Kidney (tissue), 14 donors: ENCODE measurements around the gene TRAK1. TPM values are rescaled to one million over a fixed set of nuclear protein-coding genes. Genes with fewer than 3 reads are reported as not detected.
A peak's percentile ranks its signal among the peaks of the same experiment; 100 is the strongest.

ENCODE experiments used
- DNase-seq, 5 donors: peaks; one replicate each; pipeline ENCODE4 v3.0.0-alpha.2; 2013 to 2020
- FAIRE-seq: peaks from 2 replicates; lab custom pipeline; 2012; peaks lifted over from hg19 to GRCh38; lab: Jason Lieb, UNC
- H3K27ac ChIP-seq, 2 donors: one replicate each; pipeline ENCODE4 v1.7.0; 2013; ENCODE audit warnings: low read depth in 2 of 2, low read length in 2 of 2, inconsistent platforms in 1 of 2
- H3K27me3 ChIP-seq: one replicate; pipeline ENCODE4 v1.7.1; 2013; ENCODE audit warnings: low read length, inconsistent platforms; ENCODE audit not compliant: control insufficient read depth, insufficient read depth
- H3K36me3 ChIP-seq, 3 donors: one replicate each; pipeline versions ENCODE4 v1.7.0 to v1.7.1; 2013; ENCODE audit warnings: low read length in 3 of 3, control low read depth in 1 of 3, inconsistent platforms in 1 of 3; ENCODE audit not compliant: insufficient read depth in 3 of 3, control insufficient read depth in 2 of 3
- H3K4me1 ChIP-seq, 3 donors: one replicate each; pipeline versions ENCODE4 v1.7.0 to v1.7.1; 2013; ENCODE audit warnings: low read length in 3 of 3, inconsistent platforms in 1 of 3, low read depth in 1 of 3; ENCODE audit not compliant: control insufficient read depth in 2 of 3, insufficient read depth in 2 of 3
- H3K4me3 ChIP-seq, 3 donors: one replicate each; pipeline versions ENCODE4 v1.7.0 to v1.8.1; 2013; ENCODE audit warnings: low read length in 3 of 3, control low read depth in 1 of 3, inconsistent platforms in 1 of 3
- H3K9ac ChIP-seq, 3 donors: one replicate each; pipeline versions ENCODE4 v1.7.0 to v1.7.1; 2013; ENCODE audit warnings: low read length in 3 of 3, control low read depth in 1 of 3, inconsistent platforms in 1 of 3
- H3K9me3 ChIP-seq, 3 donors: one replicate each; pipeline versions ENCODE4 v1.7.0 to v1.7.1; 2013; ENCODE audit warnings: low read length in 3 of 3, control low read depth in 1 of 3, inconsistent platforms in 1 of 3; ENCODE audit not compliant: control insufficient read depth in 2 of 3, insufficient read depth in 1 of 3
- intact Hi-C: fragments of 100-400 bp; cut with DNase I; formaldehyde crosslinking; loops from one replicate; pipeline ENCODE4 v1.11.1; 2022
- polyA plus RNA-seq: library from polyadenylated mRNA; stranded (reverse); fragments of 350-450 nt; fragmentation: Illumina TruSeq; extraction: RNeasy Lipid Tissue Mini Kit (QIAGEN cat#74804); gene quantifications from one replicate; pipeline ENCODE4 v1.2.3, GENCODE V29; 2014; ENCODE audit warnings: low read depth, low replicate concordance; ENCODE audit not compliant: insufficient read depth
- total RNA-seq: library from RNA; stranded (reverse); fragmentation: NEBNext Ultra II Directional; extraction: Animal tissue kit (Norgen Biotek cat#: 25700); gene quantifications from one replicate; pipeline ENCODE4 v1.2.1, GENCODE V29; 2021
- TF ChIP-seq, protein P1 (sequence below): IDR thresholded peaks from 3 replicates; pipeline ENCODE4 v1.5.1; 2012; ENCODE audit warnings: mild to moderate bottlenecking, moderate library complexity, borderline replicate concordance; ENCODE audit not compliant: insufficient read depth; ENCODE audit errors: extremely low read depth
- donor health status: control.
- donor health status: control.
- donor health status: control.
- donor health status: control.
- donor health status: control.
- donor health status: DM: yes; HTN: yes; CAD: no.
- donor health status: Normal renal cell carcinoma (clear cell type).

TRAK1 gene
- total and polyA plus RNA-seq, 2 donors from 2014 or later: 16.2 to 41.0 TPM

GRCh38 chr3:42055291-42055690 is 35.9 kb upstream of the TRAK1 start:
- peaks cover 7 to 42% (median 35%) of the 10 kb centered on the region in 3 donors for H3K4me1 ChIP-seq
- H3K4me3 ChIP-seq: no peak overlapping the region
- no peak overlapping the region for H3K27ac ChIP-seq
- TF ChIP-seq, protein P1, sequence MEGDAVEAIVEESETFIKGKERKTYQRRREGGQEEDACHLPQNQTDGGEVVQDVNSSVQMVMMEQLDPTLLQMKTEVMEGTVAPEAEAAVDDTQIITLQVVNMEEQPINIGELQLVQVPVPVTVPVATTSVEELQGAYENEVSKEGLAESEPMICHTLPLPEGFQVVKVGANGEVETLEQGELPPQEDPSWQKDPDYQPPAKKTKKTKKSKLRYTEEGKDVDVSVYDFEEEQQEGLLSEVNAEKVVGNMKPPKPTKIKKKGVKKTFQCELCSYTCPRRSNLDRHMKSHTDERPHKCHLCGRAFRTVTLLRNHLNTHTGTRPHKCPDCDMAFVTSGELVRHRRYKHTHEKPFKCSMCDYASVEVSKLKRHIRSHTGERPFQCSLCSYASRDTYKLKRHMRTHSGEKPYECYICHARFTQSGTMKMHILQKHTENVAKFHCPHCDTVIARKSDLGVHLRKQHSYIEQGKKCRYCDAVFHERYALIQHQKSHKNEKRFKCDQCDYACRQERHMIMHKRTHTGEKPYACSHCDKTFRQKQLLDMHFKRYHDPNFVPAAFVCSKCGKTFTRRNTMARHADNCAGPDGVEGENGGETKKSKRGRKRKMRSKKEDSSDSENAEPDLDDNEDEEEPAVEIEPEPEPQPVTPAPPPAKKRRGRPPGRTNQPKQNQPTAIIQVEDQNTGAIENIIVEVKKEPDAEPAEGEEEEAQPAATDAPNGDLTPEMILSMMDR: no peak
- H3K9ac ChIP-seq: no peak overlapping the region
- DNase-seq (no peak), FAIRE-seq (no peak)
- H3K9me3 ChIP-seq: no peaks in the 10 kb centered on the region
- H3K27me3 ChIP-seq: no peaks in the 10 kb centered on the region
- H3K36me3 ChIP-seq: no peaks in the 10 kb centered on the region
- intact Hi-C loops: no loop called here

GRCh38 chr3:42056840-42057239 is 34.3 kb upstream of the TRAK1 start:
- Histone ChIP-seq H3K9ac (peak overlapping the region in 1 of 3 donors; percentile 2), H3K27ac (peak overlapping the region in 1 of 2 donors; percentile 73), H3K9me3 (no peaks in the 10 kb centered on the region), H3K36me3 (no peaks in the 10 kb centered on the region), H3K4me1 (peaks cover 7 to 41% (median 38%) of the 10 kb centered on the region in 3 donors), H3K27me3 (no peaks in the 10 kb centered on the region), H3K4me3 (no peak overlapping the region)
- no peak for DNase-seq
- FAIRE-seq: no peak
- TF ChIP-seq, protein P1: no peak
- intact Hi-C loops: no loop called here

GRCh38 chr3:42057561-42058211 is 33.5 kb upstream of the TRAK1 start:
- FAIRE-seq (no peak), DNase-seq (peak in 1 of 5 donors; percentile 44)
- peak overlapping the region in 1 of 3 donors; percentile 2 for H3K9ac ChIP-seq
- no peak overlapping the region for H3K4me3 ChIP-seq
- peaks cover 3 to 42% (median 32%) of the 10 kb centered on the region in 3 donors for H3K4me1 ChIP-seq
- peak overlapping the region; percentile 33 to 73 for H3K27ac ChIP-seq
- no peaks in the 10 kb centered on the region for H3K9me3 ChIP-seq
- intact Hi-C loops: no loop called here
- H3K27me3 ChIP-seq: no peaks in the 10 kb centered on the region
- TF ChIP-seq, protein P1: no peak
- no peaks in the 10 kb centered on the region for H3K36me3 ChIP-seq
